Skeletal muscle tissue (tissue), 4 donors: ENCODE results near the gene CFAP299. TPM values are rescaled to one million over a fixed set of nuclear protein-coding genes. Genes with fewer than 3 reads are reported as not detected.

Experiments
- H3K27ac ChIP-seq: one replicate; pipeline ENCODE4 v1.7.0; 2013; ENCODE audit warnings: mild to moderate bottlenecking, low read depth, low read length, inconsistent platforms
- H3K27me3 ChIP-seq, 3 donors: one replicate each; pipeline ENCODE4 v1.7.0; 2013; ENCODE audit warnings: low read length in 3 of 3; ENCODE audit not compliant: control insufficient read depth in 3 of 3, insufficient read depth in 3 of 3
- H3K36me3 ChIP-seq, 3 donors: one replicate each; pipeline ENCODE4 v1.7.0; 2013; ENCODE audit warnings: low read length in 3 of 3; ENCODE audit not compliant: control insufficient read depth in 3 of 3, insufficient read depth in 3 of 3
- H3K4me1 ChIP-seq, 3 donors: one replicate each; pipeline ENCODE4 v1.7.0; 2013; ENCODE audit warnings: low read length in 3 of 3, mild to moderate bottlenecking in 3 of 3; ENCODE audit not compliant: control insufficient read depth in 3 of 3, insufficient read depth in 3 of 3
- H3K4me3 ChIP-seq, 3 donors: one replicate each; pipeline ENCODE4 v1.7.0; 2013; ENCODE audit warnings: low read length in 3 of 3
- H3K9ac ChIP-seq, 3 donors: one replicate each; pipeline ENCODE4 v1.7.0; 2013; ENCODE audit warnings: low read length in 3 of 3, mild to moderate bottlenecking in 3 of 3, moderate library complexity in 2 of 3, low read depth in 1 of 3
- H3K9me3 ChIP-seq, 3 donors: one replicate each; pipeline ENCODE4 v1.7.0; 2013; ENCODE audit warnings: low read length in 3 of 3; ENCODE audit not compliant: control insufficient read depth in 3 of 3
- total RNA-seq: library from RNA; depleted of rRNA; stranded (reverse); fragments of >200 nt; gene quantifications from one replicate; pipeline ENCODE4 v1.2.3, GENCODE V29; 2014
- donor health status: Osteomylitis.

The CFAP299 gene
- total RNA-seq, 1 donor from 2014 or later, result 0.52 TPM

DNA sequence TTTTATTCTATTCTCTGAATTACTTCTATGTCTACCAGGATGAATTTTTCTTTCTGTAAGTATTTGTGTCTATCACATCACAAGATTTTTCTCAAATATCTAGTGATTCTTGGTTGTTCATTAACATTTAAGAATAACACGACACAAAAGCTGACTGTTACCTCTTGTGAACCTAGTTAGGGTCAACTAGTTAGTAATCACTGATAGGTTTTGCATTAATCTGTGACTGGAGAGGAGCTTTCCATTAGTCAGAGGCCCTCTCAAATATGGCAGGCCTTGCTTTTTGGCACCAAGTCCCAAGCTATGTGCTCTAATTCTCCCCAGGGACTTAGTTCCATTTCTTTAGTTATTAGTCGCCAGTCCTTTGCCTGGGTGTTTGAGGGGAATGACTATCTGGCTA is 259.2 kb downstream of the CFAP299 start:
- no peak overlapping the region for H3K4me3 ChIP-seq
- no peak overlapping the region for H3K27ac ChIP-seq
- H3K9me3 ChIP-seq, result no peaks in the 10 kb centered on the region
- no peaks in the 10 kb centered on the region for H3K27me3 ChIP-seq
- H3K4me1 ChIP-seq, result no peaks in the 10 kb centered on the region
- no peak overlapping the region for H3K9ac ChIP-seq
- no peaks in the 10 kb centered on the region for H3K36me3 ChIP-seq

DNA sequence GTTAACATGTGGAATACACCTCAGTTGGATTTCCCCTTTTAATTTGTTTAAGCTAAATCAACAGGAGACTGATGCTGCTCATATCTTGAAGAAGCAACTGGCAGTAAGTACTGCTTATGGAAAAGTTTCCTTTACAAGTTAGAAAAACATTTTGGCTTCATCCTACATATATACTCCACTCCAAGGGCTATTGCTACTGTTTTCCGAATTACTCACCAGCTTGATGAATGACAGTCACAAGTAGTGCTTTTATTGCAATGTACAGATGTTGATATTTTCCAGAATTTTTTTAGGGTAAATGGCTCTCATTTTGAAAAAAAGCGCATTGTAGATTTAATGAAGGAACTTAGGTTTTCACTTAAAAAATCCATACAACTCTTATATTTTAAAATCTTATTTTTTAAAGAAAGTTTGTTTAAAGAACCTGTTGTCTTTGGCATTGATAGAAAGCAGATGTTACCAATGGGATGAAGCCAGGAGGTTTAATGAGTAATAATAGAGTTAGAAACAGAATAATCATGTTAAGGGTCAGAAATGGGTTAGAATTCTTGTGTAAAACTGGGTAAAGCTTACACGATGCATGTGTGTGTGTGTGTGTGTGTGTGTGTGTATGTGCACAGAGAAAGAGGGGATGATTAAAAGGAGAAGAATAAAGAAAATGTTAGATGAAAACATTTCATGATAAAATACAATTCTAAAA is 272.9 kb downstream of the CFAP299 start:
- no peak overlapping the region for H3K4me3 ChIP-seq
- no peaks in the 10 kb centered on the region for H3K4me1 ChIP-seq
- no peak overlapping the region for H3K9ac ChIP-seq
- H3K9me3 ChIP-seq, result no peaks in the 10 kb centered on the region
- no peaks in the 10 kb centered on the region for H3K36me3 ChIP-seq
- H3K27ac ChIP-seq, result no peak overlapping the region
- no peaks in the 10 kb centered on the region for H3K27me3 ChIP-seq

DNA sequence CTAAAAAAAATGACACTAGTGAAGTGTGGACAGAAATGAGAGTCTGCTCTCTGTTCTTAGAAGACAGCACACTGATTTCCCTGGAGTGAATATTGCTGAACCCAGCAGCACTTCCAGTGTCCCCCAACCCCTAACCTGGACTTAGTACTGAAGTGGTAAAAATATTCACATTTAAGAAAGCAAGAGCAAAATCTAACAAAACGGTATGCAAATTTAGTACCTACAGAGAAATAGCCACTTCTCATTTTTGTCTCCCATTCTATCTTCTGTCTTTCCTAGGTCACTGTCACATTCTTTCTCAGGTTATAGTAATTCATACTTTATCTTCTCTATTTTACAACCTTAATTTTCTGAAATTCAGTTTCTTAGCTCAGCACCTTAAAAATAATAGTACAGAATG is 274.7 kb downstream of the CFAP299 start:
- Histone ChIP-seq H3K36me3 (no peaks in the 10 kb centered on the region), H3K9me3 (no peaks in the 10 kb centered on the region), H3K27me3 (no peaks in the 10 kb centered on the region), H3K4me1 (no peaks in the 10 kb centered on the region), H3K4me3 (no peak overlapping the region), H3K9ac (no peak overlapping the region), H3K27ac (no peak overlapping the region)

DNA sequence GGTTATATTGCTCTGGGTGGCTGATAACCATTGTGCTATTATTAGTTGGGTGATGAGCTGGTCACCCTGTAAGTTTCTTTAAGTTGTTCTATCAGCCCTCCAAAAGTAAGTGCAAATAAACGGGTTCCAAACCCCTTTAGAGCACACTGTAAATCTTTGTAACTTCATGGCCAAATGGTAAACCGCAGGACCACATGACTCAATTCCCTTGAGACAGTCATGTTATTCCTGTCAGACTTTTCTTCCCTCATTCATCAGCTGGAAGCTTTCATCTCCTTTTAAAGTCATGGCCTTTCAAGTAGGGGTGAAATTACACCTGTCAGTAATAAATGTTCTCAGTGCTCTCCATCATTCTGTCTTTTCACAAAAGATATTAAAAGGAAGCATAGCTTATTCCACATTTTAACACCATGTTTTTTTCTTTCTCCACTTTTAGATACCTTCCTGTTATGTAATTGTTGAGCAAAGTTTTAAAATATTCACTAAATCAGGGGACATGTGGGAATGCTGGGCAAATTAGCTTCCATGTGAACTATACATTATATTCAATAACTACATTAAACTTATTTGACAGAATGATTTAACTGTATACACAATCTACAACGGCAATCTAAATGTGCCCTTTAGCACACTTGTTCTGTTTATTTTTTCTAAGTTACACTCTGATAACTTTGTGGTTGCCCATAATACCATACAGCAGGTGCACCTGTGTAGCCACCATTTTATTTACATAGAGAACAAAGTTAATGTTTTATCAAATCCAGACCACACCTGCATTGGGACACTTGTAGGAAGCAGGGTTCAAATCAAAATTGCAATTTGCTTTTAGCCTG is 275.5 kb downstream of the CFAP299 start:
- Histone ChIP-seq H3K9me3 (no peaks in the 10 kb centered on the region), H3K36me3 (no peaks in the 10 kb centered on the region), H3K9ac (no peak overlapping the region), H3K4me3 (no peak overlapping the region), H3K27ac (no peak overlapping the region), H3K27me3 (no peaks in the 10 kb centered on the region), H3K4me1 (no peaks in the 10 kb centered on the region)

DNA sequence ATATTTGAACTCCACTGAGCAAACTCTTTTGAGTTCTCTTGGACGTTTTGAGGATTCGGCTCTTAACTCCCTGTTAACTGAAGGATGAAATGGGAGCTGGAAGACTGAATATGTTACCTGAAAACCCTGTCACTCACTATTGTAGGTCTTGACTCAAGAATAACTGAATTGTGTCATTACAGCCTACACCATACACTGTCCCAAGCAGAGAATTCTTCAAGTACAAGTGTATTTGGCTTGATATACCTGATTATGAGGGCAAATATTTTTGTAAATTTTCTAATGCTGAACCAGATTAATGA is 276.1 kb downstream of the CFAP299 start:
- no peak overlapping the region for H3K27ac ChIP-seq
- no peaks in the 10 kb centered on the region for H3K9me3 ChIP-seq
- no peaks in the 10 kb centered on the region for H3K4me1 ChIP-seq
- H3K4me3 ChIP-seq, result no peak overlapping the region
- H3K9ac ChIP-seq, result no peak overlapping the region
- H3K27me3 ChIP-seq, result no peaks in the 10 kb centered on the region
- no peaks in the 10 kb centered on the region for H3K36me3 ChIP-seq

DNA sequence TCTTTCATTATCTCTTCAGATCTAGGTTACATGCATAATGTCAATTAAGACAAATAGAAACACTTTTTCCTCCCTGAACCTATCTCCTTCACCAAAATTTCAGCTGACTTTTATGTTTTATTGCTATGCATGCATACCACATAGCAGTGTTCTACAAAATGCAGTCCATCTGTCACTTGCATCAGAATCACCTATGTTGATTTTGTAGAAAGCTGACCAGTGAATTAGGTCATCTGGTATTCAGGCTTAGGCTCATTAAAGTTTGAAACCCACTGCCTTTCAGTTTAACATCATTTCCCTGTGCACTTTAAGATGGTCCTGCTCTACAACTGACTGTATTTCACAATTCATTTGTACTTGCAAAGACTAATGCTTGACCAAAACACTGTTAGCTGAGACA is 277.9 kb downstream of the CFAP299 start:
- no peaks in the 10 kb centered on the region for H3K36me3 ChIP-seq
- H3K4me3 ChIP-seq, result no peak overlapping the region
- H3K27me3 ChIP-seq, result no peaks in the 10 kb centered on the region
- H3K9me3 ChIP-seq, result no peaks in the 10 kb centered on the region
- no peak overlapping the region for H3K9ac ChIP-seq
- no peaks in the 10 kb centered on the region for H3K4me1 ChIP-seq
- H3K27ac ChIP-seq, result no peak overlapping the region

DNA sequence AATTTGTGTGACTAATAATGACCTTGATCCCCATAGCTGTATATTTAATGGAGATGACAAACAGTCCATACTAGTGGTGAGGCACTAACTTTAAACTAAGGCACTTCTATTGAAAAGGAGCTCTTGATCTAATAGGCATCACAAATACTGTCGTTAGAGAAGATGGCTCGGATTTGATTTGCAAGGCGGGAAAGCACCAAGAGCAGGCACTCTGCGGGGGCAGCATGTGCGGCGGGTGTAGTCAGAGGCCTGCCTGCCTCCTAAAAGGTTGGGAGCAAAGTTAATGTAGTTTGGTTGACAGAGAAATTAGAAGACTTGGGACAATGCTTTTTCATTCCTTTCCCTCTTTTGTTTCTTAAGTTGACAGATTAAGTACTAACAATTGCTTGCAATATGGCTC is 278.8 kb downstream of the CFAP299 start:
- Histone ChIP-seq H3K36me3 (no peaks in the 10 kb centered on the region), H3K27me3 (no peaks in the 10 kb centered on the region), H3K4me1 (no peaks in the 10 kb centered on the region), H3K4me3 (no peak overlapping the region), H3K27ac (no peak overlapping the region), H3K9ac (no peak overlapping the region), H3K9me3 (no peaks in the 10 kb centered on the region)

DNA sequence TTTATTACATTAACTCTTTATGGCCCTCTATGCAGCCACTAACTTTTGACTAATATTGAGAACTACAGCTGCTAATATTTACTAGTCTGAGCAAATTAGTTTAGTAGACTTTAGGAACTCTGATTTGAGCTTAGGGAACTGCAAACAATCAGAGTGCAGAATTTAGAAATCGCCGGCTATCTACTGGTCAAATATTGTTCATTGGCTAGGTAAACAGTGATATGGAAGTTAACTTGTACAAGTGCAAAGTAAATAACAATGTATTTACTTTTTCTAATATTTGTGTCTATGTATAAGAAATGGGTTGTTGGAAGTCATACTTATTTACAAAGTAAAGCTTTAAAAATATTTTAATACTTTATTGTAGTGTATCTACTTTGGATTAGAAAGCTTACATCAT is 279.6 kb downstream of the CFAP299 start:
- H3K27ac ChIP-seq, result no peak overlapping the region
- no peak overlapping the region for H3K9ac ChIP-seq
- H3K4me3 ChIP-seq, result no peak overlapping the region
- no peaks in the 10 kb centered on the region for H3K36me3 ChIP-seq
- H3K27me3 ChIP-seq, result no peaks in the 10 kb centered on the region
- H3K9me3 ChIP-seq, result no peaks in the 10 kb centered on the region
- no peaks in the 10 kb centered on the region for H3K4me1 ChIP-seq

DNA sequence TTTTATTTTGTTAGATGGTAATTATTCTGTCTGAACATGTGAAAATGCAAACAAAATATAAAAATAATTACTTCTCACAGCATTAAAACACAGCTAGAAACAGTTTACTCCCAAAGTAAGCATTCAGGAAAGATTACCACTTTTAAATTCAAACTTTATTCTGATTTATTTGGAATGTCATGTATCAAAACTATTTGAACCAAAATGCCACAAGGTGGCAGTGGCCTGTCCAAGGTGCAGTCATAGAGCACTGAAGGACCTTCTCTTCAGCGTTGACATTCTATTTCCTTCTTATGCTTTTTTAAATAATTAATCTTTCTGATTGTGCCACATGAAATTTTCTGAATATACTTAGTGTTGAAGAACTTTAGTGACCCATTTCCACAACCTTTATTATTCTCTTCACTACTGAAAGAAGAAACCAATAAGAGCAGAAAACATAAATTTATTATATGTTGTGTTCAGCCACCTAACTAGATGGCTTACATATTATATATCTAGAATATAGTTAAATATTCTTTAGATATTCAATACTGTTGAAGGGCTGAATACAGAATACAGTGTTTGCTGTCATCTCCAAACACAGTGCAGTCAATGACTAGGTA is 283.6 kb downstream of the CFAP299 start:
- no peaks in the 10 kb centered on the region for H3K27me3 ChIP-seq
- no peak overlapping the region for H3K27ac ChIP-seq
- no peaks in the 10 kb centered on the region for H3K36me3 ChIP-seq
- H3K9ac ChIP-seq, result no peak overlapping the region
- no peaks in the 10 kb centered on the region for H3K4me1 ChIP-seq
- peaks cover 0 to 2% (median 0%) of the 10 kb centered on the region in 3 donors for H3K9me3 ChIP-seq
- H3K4me3 ChIP-seq, result no peak overlapping the region

DNA sequence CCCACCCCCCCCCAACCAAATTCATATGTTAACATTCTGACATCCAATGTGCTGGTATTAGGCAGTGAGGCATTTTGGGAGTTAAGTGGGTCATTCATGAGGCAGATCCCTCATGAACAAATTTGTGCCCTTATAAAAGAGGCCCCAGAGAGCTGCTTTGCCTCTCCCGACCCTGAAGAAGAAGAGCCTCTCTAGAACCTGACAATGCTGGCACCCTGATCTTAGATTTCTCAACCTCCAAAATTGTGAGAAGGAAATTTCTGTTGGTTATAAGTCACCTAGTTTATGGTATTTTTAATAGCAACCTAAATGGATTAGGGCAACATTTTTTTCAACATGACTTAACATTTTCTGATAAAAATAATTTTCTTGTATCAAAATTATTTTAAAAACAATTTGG is 296.3 kb downstream of the CFAP299 start:
- Histone ChIP-seq H3K27me3 (no peaks in the 10 kb centered on the region), H3K4me1 (no peaks in the 10 kb centered on the region), H3K9me3 (peaks cover 0 to 2% (median 0%) of the 10 kb centered on the region in 3 donors)

More for the DNA sequence above, 296.3 kb downstream of the CFAP299 start:
- Histone ChIP-seq H3K9ac (no peak overlapping the region), H3K27ac (no peak overlapping the region), H3K4me3 (no peak overlapping the region), H3K36me3 (no peaks in the 10 kb centered on the region)
